Measurements from ENCODE around the gene TAC3.

GRCh38 chr12:57049890-57050289 lies 33.6 kb upstream of the TAC3 start, which contains the start of gene MYO1A:
- no peak for TF ChIP-seq PAX5 (IDR thresholded peaks at IDR 0.05; ENCODE audit: insufficient read depth, low read length, severe bottlenecking)
- no peak for TF ChIP-seq POLR2A (IDR thresholded peaks at IDR 0.05; ENCODE audit: low read depth, low read length)
- TF ChIP-seq POLR2AphosphoS5 (IDR thresholded peaks at IDR 0.05; ENCODE audit: low read depth, low read length), result no peak
- TF ChIP-seq SPI1 (IDR thresholded peaks at IDR 0.05; ENCODE audit: low read depth, low read length), result no peak
- TF ChIP-seq POU2F2 (IDR thresholded peaks at IDR 0.05; ENCODE audit: low read depth, low read length), result no peak
- no peak for TF ChIP-seq TAF1 (IDR thresholded peaks at IDR 0.05; ENCODE audit: low read depth, low read length)

Measured in GM12891 (cell line).